ENCODE measurements around the gene SMPD3. TPM values are rescaled to one million over a fixed set of nuclear protein-coding genes. Genes with fewer than 3 reads are reported as not detected.

SMPD3 gene
- polyA plus RNA-seq, 2 of the 4 experiments (the other 2 are of a cell fraction): 0.04 to 0.13 TPM

DNA sequence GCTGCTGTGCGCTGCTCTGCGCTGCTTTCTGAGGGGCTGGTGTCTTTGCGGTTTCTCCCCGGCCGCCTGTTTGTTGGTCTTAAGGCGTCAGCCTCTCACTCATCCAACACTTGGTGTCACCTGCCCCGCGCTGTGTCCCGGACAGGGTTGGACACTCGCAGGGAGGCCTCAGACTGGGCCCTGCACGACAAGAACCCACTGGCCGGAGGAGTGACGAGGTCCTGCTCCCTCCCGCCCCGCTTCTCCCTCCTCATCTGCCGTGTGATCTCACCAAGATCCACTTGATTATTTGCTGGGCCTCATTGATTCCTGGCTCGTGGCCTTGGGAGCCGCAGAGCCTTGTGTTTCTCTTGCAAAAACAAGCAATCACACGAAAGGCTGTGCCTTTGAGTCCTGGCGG is 80.9 kb downstream of the SMPD3 start:
- POLR2A ChIA-PET: no interaction called here

DNA sequence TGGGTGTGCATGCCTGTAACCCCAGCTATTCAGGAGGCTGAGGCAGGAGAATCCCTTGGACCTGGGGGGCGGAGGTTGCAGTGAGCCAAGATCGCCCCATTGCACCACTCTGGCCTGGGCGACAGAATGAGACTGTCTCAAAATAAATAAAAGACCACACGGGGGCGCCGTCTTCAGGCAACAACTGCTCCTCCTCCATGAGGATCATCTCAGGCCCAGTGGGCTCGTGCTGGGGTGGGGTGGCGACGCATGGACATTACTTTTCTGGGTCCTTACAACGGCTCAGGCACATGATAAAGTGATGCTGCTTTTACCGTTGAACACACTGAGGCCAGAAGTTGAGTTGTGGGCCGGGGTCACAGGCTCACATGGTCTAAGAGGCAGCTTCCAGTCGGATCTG is 81.3 kb downstream of the SMPD3 start:
- TF ChIP-seq BHLHE40 (IDR thresholded peaks at IDR 0.05; ENCODE audit: low read depth, low read length) (no peak), CEBPB (IDR thresholded peaks at IDR 0.05) (no peak), SMC3 (IDR thresholded peaks at IDR 0.05) (0 out of 3 replicates have a peak, but pooled peaks have one; percentile 15), RAD21 (conservative IDR thresholded peaks at IDR 0.05 in 1 of 2, IDR thresholded peaks at IDR 0.05 in 1 of 2) (peak in 1 of 2 experiments; percentile 41; a peak in 2 of 5 replicates), FOXS1 (CRISPR knock-in tag; IDR thresholded peaks at IDR 0.05) (no peak)
- TF ChIP-seq, protein P1, sequence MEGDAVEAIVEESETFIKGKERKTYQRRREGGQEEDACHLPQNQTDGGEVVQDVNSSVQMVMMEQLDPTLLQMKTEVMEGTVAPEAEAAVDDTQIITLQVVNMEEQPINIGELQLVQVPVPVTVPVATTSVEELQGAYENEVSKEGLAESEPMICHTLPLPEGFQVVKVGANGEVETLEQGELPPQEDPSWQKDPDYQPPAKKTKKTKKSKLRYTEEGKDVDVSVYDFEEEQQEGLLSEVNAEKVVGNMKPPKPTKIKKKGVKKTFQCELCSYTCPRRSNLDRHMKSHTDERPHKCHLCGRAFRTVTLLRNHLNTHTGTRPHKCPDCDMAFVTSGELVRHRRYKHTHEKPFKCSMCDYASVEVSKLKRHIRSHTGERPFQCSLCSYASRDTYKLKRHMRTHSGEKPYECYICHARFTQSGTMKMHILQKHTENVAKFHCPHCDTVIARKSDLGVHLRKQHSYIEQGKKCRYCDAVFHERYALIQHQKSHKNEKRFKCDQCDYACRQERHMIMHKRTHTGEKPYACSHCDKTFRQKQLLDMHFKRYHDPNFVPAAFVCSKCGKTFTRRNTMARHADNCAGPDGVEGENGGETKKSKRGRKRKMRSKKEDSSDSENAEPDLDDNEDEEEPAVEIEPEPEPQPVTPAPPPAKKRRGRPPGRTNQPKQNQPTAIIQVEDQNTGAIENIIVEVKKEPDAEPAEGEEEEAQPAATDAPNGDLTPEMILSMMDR (IDR thresholded peaks at IDR 0.05): peak; percentile 48; the same call in 2 of the 3 replicates
- TF ChIP-seq, protein P2, sequence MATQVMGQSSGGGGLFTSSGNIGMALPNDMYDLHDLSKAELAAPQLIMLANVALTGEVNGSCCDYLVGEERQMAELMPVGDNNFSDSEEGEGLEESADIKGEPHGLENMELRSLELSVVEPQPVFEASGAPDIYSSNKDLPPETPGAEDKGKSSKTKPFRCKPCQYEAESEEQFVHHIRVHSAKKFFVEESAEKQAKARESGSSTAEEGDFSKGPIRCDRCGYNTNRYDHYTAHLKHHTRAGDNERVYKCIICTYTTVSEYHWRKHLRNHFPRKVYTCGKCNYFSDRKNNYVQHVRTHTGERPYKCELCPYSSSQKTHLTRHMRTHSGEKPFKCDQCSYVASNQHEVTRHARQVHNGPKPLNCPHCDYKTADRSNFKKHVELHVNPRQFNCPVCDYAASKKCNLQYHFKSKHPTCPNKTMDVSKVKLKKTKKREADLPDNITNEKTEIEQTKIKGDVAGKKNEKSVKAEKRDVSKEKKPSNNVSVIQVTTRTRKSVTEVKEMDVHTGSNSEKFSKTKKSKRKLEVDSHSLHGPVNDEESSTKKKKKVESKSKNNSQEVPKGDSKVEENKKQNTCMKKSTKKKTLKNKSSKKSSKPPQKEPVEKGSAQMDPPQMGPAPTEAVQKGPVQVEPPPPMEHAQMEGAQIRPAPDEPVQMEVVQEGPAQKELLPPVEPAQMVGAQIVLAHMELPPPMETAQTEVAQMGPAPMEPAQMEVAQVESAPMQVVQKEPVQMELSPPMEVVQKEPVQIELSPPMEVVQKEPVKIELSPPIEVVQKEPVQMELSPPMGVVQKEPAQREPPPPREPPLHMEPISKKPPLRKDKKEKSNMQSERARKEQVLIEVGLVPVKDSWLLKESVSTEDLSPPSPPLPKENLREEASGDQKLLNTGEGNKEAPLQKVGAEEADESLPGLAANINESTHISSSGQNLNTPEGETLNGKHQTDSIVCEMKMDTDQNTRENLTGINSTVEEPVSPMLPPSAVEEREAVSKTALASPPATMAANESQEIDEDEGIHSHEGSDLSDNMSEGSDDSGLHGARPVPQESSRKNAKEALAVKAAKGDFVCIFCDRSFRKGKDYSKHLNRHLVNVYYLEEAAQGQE (IDR thresholded peaks at IDR 0.05): no peak
- 41% methylated on average over 13 of the region's 13 CpGs for WGBS (ENCODE audit: missing lambda C conversion rate)

More for the DNA sequence above, 80.9 kb downstream of the SMPD3 start:
- Histone ChIP-seq H3K4me2 (no peak overlapping the region), H3K27ac (no peak overlapping the region), H3K4me1 (no peaks in the 10 kb centered on the region), H3K4me3 (no peak overlapping the region), H3K9me3 (no peaks in the 10 kb centered on the region)
- FAIRE-seq (no peak), ATAC-seq (no peak), DNase-seq (ENCODE audit: low read depth in 1 of 2, low spot score in 1 of 2) (no peak)
- TF ChIP-seq FOSL2 (IDR thresholded peaks at IDR 0.05) (no peak), FOSL2 (CRISPR knock-in tag; IDR thresholded peaks at IDR 0.05) (no peak), ZNF302 (CRISPR knock-in tag; IDR thresholded peaks at IDR 0.05) (no peak), ZFP36 (IDR thresholded peaks at IDR 0.05; ENCODE audit: borderline replicate concordance, partially characterized antibody) (no peak), SMC3 (IDR thresholded peaks at IDR 0.05) (no peak), RNF2 (IDR thresholded peaks at IDR 0.05; ENCODE audit: borderline replicate concordance, low read depth) (no peak), SREBF2 (IDR thresholded peaks at IDR 0.05) (no peak), KDM1A (IDR thresholded peaks at IDR 0.05; ENCODE audit: low read depth) (no peak), ESRRA (IDR thresholded peaks at IDR 0.05; ENCODE audit: borderline replicate concordance, low read length) (no peak), EP300 (IDR thresholded peaks at IDR 0.05) (no peak), ZC3H11A (IDR thresholded peaks at IDR 0.05) (no peak), CHD4 (IDR thresholded peaks at IDR 0.05; ENCODE audit: borderline replicate concordance) (no peak), CHD2 (IDR thresholded peaks at IDR 0.05; ENCODE audit: low read length, partially characterized antibody) (no peak)
- TF ChIP-seq, protein P1 (IDR thresholded peaks at IDR 0.05): no peak; the same call in 2 of the 3 replicates
- TF ChIP-seq, protein P3, sequence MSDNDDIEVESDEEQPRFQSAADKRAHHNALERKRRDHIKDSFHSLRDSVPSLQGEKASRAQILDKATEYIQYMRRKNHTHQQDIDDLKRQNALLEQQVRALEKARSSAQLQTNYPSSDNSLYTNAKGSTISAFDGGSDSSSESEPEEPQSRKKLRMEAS (IDR thresholded peaks at IDR 0.05): no peak
- TF ChIP-seq, protein P4, sequence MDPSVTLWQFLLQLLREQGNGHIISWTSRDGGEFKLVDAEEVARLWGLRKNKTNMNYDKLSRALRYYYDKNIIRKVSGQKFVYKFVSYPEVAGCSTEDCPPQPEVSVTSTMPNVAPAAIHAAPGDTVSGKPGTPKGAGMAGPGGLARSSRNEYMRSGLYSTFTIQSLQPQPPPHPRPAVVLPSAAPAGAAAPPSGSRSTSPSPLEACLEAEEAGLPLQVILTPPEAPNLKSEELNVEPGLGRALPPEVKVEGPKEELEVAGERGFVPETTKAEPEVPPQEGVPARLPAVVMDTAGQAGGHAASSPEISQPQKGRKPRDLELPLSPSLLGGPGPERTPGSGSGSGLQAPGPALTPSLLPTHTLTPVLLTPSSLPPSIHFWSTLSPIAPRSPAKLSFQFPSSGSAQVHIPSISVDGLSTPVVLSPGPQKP (IDR thresholded peaks at IDR 0.05; ENCODE audit: low read depth, low read length): no peak
- TF ChIP-seq, protein P5, sequence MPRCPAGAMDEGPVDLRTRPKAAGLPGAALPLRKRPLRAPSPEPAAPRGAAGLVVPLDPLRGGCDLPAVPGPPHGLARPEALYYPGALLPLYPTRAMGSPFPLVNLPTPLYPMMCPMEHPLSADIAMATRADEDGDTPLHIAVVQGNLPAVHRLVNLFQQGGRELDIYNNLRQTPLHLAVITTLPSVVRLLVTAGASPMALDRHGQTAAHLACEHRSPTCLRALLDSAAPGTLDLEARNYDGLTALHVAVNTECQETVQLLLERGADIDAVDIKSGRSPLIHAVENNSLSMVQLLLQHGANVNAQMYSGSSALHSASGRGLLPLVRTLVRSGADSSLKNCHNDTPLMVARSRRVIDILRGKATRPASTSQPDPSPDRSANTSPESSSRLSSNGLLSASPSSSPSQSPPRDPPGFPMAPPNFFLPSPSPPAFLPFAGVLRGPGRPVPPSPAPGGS (IDR thresholded peaks at IDR 0.05): no peak
- TF ChIP-seq, protein P6, sequence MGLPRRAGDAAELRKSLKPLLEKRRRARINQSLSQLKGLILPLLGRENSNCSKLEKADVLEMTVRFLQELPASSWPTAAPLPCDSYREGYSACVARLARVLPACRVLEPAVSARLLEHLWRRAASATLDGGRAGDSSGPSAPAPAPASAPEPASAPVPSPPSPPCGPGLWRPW (IDR thresholded peaks at IDR 0.05): no peak
- TF ChIP-seq, protein P7, sequence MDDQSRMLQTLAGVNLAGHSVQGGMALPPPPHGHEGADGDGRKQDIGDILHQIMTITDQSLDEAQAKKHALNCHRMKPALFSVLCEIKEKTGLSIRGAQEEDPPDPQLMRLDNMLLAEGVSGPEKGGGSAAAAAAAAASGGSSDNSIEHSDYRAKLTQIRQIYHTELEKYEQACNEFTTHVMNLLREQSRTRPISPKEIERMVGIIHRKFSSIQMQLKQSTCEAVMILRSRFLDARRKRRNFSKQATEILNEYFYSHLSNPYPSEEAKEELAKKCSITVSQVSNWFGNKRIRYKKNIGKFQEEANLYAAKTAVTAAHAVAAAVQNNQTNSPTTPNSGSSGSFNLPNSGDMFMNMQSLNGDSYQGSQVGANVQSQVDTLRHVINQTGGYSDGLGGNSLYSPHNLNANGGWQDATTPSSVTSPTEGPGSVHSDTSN (IDR thresholded peaks at IDR 0.05): no peak
- CTCF ChIA-PET: interaction anchor here (0.6 to 4.2 kb wide), 8 partner anchors 11 to 192 kb away, joined by 3 to 21 read pairs (median 3); no protein-coding TSS in a partner anchor
- 77% methylated on average over 20 of the region's 20 CpGs for WGBS (ENCODE audit: missing lambda C conversion rate)

More for the DNA sequence above, 81.3 kb downstream of the SMPD3 start:
- no peak for FAIRE-seq
- H3K27ac ChIP-seq: no peak overlapping the region
- ChIA-PET CTCF (interaction anchor here (0.6 to 4.2 kb wide), 11 partner anchors 8 to 191 kb away, joined by 3 to 21 read pairs (median 3); partner anchors contain the start of genes PRMT7 and SLC7A6OS), POLR2A (no interaction called here)
- no peak overlapping the region for H3K4me3 ChIP-seq
- H3K4me2 ChIP-seq: no peak overlapping the region
- H3K9me3 ChIP-seq: no peaks in the 10 kb centered on the region
- ATAC-seq: peak in 1 of 2 experiments; percentile 68; a peak in 3 of 6 replicates
- no peaks in the 10 kb centered on the region for H3K4me1 ChIP-seq
- peak; percentile 52 to 58 for DNase-seq (ENCODE audit: low read depth in 1 of 2, low spot score in 1 of 2)
